Activated T-helper 1 cell treated with Interleukin-2 at 50 U/mL for 16 hours (primary cell): ENCODE data around the gene ATP6V1F.

Experiments
- DNase-seq: peaks from one replicate; pipeline ENCODE4 v3.0.0-alpha.2; 2020; ENCODE audit warnings: low read depth

The ATP6V1F gene

DNA sequence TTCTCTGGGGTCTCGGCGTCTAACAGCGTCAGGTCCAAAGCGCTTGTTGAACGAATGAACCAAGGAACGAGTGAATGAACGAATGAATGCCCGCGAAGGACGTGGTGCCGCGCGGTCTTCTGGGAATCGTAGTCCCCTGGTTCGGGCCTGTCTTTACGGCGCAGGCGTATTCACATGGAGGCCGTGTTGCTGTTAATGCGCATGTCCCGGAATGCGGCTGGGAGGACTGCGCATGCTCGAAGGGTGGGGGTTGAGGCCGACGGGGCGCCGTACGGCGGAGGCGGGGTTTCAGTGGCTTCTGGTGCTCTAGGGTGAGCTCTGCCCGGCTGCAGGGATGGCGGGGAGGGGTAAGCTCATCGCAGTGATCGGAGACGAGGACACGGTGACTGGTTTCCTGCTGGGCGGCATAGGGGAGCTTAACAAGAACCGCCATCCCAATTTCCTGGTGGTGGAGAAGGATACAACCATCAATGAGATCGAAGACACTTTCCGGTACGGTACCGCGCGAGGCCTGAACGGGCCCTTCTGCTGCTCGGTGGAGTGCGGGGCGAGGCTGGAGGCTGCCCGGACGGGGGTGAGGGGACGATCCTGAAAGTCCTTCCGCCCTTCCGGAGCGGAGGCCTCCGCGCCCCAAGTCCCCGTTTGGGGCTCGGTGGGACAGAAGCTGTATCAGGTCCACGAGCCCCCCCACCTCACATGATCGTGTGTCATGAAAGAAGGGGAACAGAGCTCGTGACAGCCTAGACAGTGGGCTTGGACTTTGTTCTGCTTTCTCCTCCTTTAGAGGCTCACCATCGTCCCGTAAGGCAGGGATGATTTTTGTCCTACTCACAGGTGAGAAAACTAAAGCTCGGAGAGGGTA lies at the start of gene ATP6V1F:
ATP6V1F (plus strand) TSS at position 286 of the 862 bp plus-strand sequence; CDS start at position 335, 49 bp downstream.
- DNase-seq = peak; percentile 99

DNA sequence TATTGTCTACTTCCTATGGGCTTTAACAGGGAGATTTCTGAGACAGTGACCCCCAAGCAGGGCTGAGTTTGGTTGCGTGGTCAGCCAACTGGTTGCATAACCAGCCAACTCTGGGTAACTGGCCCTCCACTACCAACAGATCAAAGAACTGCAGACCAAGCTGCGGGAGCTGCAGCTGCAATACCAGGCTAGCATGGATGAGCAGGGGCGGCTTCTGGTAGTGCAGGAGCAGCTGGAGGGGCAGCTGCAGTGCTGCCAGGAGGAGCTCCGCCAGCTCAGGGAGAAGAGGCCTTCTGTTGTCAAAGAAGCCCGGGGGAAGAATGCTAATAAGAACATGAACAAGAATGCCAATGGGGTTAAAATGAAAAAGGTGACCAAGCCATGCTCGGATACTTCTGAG lies 48.2 kb upstream of the ATP6V1F start:
- no peak for DNase-seq

GRCh38 chr7:128815289-128815942 lies 47.2 kb upstream of the ATP6V1F start:
- DNase-seq = no peak

- DNase-seq = no peak
These were observed 44.0 kb upstream of the ATP6V1F start for GRCh38 chr7:128818694-128819093.

- no peak for DNase-seq
These were observed 40.9 kb upstream of the ATP6V1F start for GRCh38 chr7:128821724-128822123.

DNA sequence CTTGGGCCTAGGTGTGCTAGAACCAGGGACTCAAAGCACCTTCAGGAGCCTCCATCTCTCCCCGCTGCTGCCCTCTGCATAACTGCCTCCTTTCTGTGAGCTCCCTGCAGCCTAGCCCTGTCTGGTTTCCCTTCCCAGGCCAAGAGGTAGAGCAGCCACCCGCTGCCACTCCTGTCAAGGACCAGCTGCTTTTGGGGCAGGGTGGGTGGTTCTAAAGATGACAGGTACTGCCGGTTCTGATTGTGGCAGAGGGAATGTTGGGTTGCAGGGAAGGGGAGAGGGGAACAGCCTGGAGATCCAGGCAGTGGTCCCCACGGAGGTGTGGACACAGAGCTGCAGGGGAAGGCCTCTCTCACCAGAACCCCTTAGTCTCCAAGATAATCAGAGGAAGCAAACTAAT lies 36.1 kb upstream of the ATP6V1F start:
- DNase-seq = no peak

- no peak for DNase-seq
These were observed 35.8 kb upstream of the ATP6V1F start for GRCh38 chr7:128826916-128827247.

GRCh38 chr7:128827248-128827958 lies 35.3 kb upstream of the ATP6V1F start:
- no peak for DNase-seq

- no peak for DNase-seq
These were observed 34.5 kb upstream of the ATP6V1F start for GRCh38 chr7:128827971-128828711.

DNA sequence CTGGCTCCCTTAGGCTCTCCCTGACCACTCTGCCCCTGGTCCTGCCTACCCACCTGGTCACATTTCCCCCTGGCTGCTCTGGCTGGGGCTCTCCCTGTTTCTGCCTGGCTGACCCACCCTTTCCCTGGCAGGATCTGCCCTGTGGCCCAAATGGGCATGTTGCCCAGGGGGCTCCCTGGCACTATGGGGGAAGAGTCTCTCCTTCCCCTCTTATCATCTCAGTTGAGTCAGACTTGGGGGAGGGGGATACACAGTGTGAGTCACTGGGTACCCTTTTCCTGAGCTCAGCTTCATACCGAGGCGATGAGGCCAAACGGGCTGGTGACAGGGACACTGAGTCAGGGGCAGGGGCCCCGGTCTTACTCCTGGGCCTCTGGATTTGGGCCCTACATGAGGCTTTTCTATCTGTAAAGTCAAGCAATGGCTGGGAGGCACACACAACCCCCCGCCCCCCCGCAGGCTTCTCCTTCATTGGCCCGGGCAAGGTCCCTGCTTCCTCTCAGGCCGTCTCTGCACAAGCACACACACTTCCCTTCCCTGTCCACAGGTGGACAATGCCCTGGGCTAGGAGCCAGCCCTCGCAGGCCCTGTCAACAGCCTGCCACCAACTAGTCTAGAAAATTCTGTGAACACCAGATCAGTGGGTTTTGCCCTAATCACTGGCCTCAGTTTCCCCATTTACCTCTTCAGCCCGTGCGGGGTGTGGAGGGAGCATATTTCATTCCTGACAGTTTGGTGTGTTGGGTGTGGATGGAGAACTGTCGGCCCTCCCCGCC lies 33.1 kb upstream of the ATP6V1F start:
- DNase-seq = no peak

DNA sequence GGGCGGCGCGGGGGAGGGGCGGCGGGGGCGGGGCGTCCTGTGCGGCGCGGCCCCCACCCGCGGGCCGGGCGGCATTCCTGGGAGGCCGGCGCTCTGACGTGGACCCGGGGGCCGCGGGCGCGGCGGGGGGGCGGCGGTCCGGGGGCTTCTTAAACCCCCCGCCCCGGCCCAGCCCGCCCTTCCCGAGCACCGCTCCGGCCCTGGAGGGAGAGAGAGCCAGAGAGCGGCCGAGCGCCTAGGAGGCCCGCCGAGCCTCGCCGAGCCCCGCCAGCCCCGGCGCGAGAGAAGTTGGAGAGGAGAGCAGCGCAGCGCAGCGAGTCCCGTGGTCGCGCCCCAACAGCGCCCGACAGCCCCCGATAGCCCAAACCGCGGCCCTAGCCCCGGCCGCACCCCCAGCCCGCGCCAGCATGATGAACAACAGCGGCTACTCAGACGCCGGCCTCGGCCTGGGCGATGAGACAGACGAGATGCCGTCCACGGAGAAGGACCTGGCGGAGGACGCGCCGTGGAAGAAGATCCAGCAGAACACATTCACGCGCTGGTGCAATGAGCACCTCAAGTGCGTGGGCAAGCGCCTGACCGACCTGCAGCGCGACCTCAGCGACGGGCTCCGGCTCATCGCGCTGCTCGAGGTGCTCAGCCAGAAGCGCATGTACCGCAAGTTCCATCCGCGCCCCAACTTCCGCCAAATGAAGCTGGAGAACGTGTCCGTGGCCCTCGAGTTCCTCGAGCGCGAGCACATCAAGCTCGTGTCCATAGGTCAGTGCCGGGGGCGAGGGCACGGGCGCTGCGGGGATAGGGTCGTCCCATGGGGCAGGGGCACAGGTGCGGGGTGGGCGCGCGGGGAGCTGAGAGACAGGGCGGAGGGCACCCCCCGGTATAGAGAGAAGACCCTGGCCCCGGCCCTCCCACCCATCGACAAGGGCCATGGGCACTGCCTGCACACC lies 32.2 kb upstream of the ATP6V1F start, which contains the start of gene FLNC:
FLNC (plus strand) TSS at position 176 of the 947 bp plus-strand sequence; CDS start at position 408, 232 bp downstream.
- no peak for DNase-seq

DNA sequence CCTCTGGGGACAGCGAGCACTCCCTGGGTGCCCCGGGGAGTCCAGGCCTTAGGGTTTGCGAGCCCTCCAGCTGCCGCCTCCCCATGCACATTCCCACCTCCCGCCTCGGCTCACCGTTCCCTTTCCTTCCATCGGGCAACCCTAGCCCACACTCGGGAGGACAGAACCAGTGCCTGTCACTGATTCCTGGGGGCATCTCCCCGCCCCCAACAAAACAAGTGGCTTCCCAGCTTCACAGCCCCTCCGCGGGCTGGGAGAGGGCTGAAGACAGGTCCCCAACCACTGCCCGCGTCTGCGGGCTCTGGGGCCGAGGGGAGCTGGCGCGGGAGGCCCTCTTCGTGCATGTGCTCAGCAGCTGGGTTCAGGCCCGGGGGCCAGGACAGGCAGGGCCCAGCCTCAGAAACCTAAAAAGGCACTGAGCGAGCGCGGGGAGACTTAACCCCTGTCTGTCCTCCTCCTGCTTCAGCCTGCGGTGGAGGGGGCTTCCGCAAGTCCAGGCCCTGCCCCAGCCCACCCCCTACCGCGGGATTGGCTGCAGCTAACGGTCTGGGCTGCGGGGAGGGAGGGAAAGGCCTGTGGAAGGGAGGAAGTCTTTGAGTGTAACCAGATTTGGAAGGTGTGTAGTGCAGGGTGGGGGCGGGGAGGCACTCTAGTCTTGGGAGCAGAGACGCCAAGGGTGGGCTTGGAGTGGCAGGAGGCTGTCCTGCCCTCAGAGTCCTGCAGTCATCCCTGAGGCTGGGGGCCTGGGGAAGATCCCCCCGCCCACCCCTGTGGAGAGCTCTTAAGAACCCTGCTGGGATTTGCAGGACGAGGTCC lies 31.3 kb upstream of the ATP6V1F start:
- no peak for DNase-seq

DNA sequence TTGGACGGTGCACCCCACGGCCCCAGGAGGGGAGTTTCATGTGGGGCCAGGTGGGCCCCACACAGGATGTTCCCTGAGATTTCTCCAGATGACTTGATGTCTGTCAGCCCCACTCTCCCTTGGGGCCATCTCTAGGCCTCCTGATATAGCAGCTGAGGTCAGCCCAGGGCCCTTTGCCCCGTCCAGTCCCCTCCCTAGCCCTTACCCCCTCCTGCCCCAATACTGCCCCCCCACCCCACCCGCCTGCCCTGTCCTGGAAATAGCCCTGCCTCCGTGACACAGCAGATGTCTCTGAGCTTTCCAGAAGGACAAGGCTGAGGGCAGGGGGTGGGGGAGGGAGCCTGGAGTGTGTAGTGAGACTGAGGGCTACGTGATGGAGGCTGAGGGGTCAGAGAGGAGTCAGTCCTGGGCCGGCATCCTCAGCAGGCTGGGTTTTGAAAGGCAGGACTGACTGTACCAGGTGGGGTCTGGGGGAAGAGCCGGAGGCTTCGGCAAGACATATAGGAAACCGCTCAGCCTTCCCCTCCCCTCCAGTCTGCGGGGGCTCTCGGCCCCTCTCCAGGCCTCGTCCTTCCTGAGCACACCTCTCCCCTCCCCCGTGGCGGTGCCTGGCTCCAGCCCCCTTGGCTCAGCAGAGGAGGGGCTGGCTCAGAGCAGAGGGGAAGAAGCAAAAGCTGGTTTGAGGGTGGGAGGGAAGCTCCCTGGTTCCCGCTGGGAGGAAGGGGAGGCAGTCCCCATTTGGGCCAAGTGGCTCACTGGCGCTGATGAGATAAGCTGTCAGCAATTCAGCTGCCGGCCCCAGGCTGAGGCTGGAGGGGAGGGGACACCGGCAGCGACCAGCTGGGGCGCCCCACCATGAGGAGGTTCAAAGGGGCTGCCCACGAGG lies 30.4 kb upstream of the ATP6V1F start:
- no peak for DNase-seq

- DNase-seq = no peak
These were observed 29.8 kb upstream of the ATP6V1F start for GRCh38 chr7:128832880-128833147.

GRCh38 chr7:128833148-128833945 lies 29.3 kb upstream of the ATP6V1F start:
- DNase-seq = no peak

- no peak for DNase-seq
These were observed 28.7 kb upstream of the ATP6V1F start for GRCh38 chr7:128833946-128834325.

- DNase-seq = no peak
These were observed 27.4 kb upstream of the ATP6V1F start for GRCh38 chr7:128835231-128835751.
